ENCODE results near the gene CAT.
"Not testable (repeated sequence)": the region's sequence is repeated elsewhere in the genome, so short reads cannot be mapped to it uniquely, and the experiment has no call there.

The CAT gene

GRCh38 chr11:34416766-34417165 lies 22.0 kb upstream of the CAT start:
- no peak for TF ChIP-seq CTCF (IDR thresholded peaks at IDR 0.05; ENCODE audit: unreplicated experiment in 3 of 3)
- Mint-ChIP-seq H3K4me3 (no peak overlapping the region), H3K27ac (no peak overlapping the region), H3K4me1 (peaks cover 4% of the 10 kb centered on the region), H3K27me3 (ENCODE audit: low read depth) (peaks cover 6% of the 10 kb centered on the region), H3K36me3 (ENCODE audit: low read depth) (no peaks in the 10 kb centered on the region), H3K9me3 (peaks cover 26% of the 10 kb centered on the region)

GRCh38 chr11:34417202-34417601 lies 21.5 kb upstream of the CAT start:
- H3K9me3 Mint-ChIP-seq = peaks cover 23% of the 10 kb centered on the region
- H3K27me3 Mint-ChIP-seq (ENCODE audit: low read depth) = peaks cover 6% of the 10 kb centered on the region
- no peak overlapping the region for H3K4me3 Mint-ChIP-seq
- peaks cover 7% of the 10 kb centered on the region for H3K4me1 Mint-ChIP-seq
- TF ChIP-seq CTCF (IDR thresholded peaks at IDR 0.05; ENCODE audit: unreplicated experiment in 3 of 3) = no peak
- no peak overlapping the region for H3K27ac Mint-ChIP-seq
- no peaks in the 10 kb centered on the region for H3K36me3 Mint-ChIP-seq (ENCODE audit: low read depth)

GRCh38 chr11:34419158-34419557 lies 19.6 kb upstream of the CAT start:
- peaks cover 6% of the 10 kb centered on the region for H3K27me3 Mint-ChIP-seq (ENCODE audit: low read depth)
- H3K36me3 Mint-ChIP-seq (ENCODE audit: low read depth) = no peaks in the 10 kb centered on the region
- H3K9me3 Mint-ChIP-seq = peaks cover 7% of the 10 kb centered on the region
- no peak for TF ChIP-seq CTCF (IDR thresholded peaks at IDR 0.05; ENCODE audit: unreplicated experiment in 3 of 3)
- H3K4me1 Mint-ChIP-seq = peaks cover 10% of the 10 kb centered on the region
- H3K4me3 Mint-ChIP-seq = no peak overlapping the region
- peak overlapping the region in 1 of 3 experiments; percentile 17 for H3K27ac Mint-ChIP-seq

- Mint-ChIP-seq H3K9me3 (no peaks in the 10 kb centered on the region), H3K27ac (no peak overlapping the region), H3K4me1 (peaks cover 16% of the 10 kb centered on the region), H3K4me3 (no peak overlapping the region), H3K27me3 (ENCODE audit: low read depth) (peaks cover 6% of the 10 kb centered on the region), H3K36me3 (ENCODE audit: low read depth) (no peaks in the 10 kb centered on the region)
- TF ChIP-seq CTCF (IDR thresholded peaks at IDR 0.05; ENCODE audit: unreplicated experiment in 3 of 3) = no peak
These were observed 15.4 kb upstream of the CAT start for GRCh38 chr11:34423300-34423699.

- H3K4me3 Mint-ChIP-seq; H3K9me3 Mint-ChIP-seq; H3K36me3 Mint-ChIP-seq (ENCODE audit: low read depth); H3K27ac Mint-ChIP-seq; H3K27me3 Mint-ChIP-seq (ENCODE audit: low read depth): not testable (repeated sequence)
- H3K4me1 Mint-ChIP-seq = peaks cover 15% of the 10 kb centered on the region
These were observed 13.9 kb upstream of the CAT start for GRCh38 chr11:34424826-34425225.

GRCh38 chr11:34425360-34425759 lies 13.4 kb upstream of the CAT start:
- Mint-ChIP-seq H3K27me3 (ENCODE audit: low read depth) (peaks cover 5% of the 10 kb centered on the region), H3K4me3 (no peak overlapping the region), H3K36me3 (ENCODE audit: low read depth) (no peaks in the 10 kb centered on the region), H3K4me1 (peaks cover 15% of the 10 kb centered on the region), H3K27ac (no peak overlapping the region), H3K9me3 (no peaks in the 10 kb centered on the region)
- TF ChIP-seq CTCF (IDR thresholded peaks at IDR 0.05; ENCODE audit: unreplicated experiment in 3 of 3) = no peak

Measured in nephron (organoid).